PC-9 (cell line): ENCODE results near the gene PPP1R27.

Experiments
- CTCF ChIP-seq: fragments of 200-600 bp; sonication (generic); conservative IDR thresholded peaks from 2 replicates; pipeline ENCODE4 v1.6.1; 2017; ENCODE audit warnings: mixed run types, antibody characterized with exemption, mild to moderate bottlenecking, moderate library complexity
- EZH2 ChIP-seq: fragments of 200-600 bp; sonication (generic); IDR thresholded peaks from 2 replicates; pipeline ENCODE4 v1.8.0; 2017; ENCODE audit warnings: antibody characterized with exemption, low read depth

GRCh38 chr17:81840826-81841778, 6.3 kb upstream of the PPP1R27 start:
- TF ChIP-seq CTCF, result no peak
- no peak for TF ChIP-seq EZH2
